Limb (tissue), 2 donors: ENCODE results near the gene CST7.

Experiments
- DNase-seq, 2 donors: peaks; one replicate each; pipeline ENCODE4 v3.0.0-alpha.2; 2016; ENCODE audit errors: extremely low spot score in 2 of 2

CST7 gene

DNA sequence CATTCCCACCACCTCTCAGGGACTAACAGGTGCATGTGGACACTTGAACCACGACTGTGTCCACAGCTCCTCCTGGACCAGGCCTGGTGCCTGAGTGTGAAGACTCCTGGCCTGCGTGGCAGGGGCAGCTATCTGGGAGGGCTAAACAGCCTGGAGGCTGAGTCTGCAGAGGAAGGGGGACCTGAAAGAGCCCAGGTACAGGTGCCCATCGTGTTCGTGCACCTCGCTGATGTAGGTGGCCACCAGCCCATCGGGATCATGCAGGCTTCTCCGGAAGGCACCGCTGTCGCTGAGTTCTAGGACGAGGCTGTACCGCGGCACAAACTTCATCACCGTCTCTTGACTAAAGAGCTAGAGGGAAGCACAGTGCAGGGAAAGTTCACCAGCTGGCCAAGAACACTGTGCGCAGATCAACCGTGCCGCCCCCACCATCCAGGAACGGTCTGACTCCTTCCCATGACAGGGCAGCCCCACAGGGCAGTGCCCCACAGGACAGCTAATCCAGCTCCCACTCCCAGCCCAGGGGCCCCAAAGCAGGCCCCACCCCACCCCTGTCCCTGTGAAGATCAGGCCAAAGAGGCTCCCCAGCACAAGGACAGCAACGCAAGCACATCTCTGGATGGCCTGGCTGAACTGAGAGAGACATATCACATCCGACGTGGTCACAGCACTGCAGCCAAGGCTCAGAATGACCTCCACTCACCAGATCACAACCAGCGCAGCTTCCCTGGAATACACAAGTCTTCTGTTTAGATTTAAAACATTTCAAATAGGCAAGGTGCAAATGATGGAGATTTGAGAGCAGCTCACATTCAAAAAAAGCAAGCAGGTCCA is 14.8 kb downstream of the CST7 start:
- DNase-seq, result no peak

DNA sequence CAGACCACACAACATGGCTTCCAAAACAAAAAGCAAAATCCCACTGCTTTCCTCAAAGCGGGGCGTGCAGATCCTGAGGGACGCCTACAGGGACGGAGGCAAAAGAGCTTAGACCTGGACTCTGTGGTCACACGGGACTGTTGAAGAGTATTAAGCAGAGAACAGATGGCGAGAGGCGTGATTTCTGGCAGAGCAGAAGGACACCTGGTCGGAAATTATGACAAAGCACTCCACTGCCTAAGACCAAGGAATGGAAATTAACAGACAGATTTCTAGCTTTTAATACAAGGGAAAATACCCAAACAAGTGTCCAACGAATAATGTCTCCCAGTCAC is 15.4 kb downstream of the CST7 start:
- DNase-seq, result peak in 1 of 2 donors; percentile 27

DNA sequence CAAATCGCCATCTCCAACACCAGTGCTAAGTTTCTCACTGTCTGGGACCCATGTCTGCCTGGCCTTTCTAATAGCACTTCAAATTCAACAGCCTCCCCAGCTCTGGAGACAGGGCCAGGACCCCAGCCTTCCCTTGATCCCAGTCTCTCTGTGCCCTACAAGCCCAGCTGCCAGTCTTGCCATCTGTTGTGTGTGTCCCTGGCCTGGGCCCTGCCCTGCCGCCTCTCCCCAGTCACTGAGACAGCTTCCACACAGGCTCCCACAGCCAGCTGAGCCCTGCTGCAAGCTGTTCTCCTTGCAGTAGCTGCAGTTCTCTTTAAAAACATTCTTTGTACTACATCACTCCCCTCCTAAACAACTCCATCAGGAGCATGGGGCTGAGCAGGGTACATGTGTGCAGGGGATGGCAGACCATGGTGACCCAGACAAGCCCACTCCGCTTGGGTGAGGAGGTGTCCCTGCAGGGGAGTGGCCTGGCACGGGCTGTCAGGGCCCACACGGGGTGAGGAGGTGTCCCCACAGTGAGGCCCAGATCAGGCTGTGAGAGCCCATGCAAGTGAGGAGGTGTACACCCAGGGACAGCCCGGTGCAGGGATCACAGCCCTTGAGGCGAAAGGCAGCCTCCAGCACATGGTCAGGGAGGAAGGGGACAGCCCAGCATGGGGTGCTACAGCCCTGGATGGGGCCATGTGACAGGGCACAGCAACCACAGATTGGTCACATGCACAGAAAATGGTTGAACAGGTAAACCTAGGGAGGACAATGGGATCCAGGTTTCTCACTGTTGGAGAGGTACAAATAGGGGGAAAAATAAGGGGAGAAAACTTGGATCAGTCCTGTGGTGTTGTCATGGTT is 16.2 kb downstream of the CST7 start:
- no peak for DNase-seq

DNA sequence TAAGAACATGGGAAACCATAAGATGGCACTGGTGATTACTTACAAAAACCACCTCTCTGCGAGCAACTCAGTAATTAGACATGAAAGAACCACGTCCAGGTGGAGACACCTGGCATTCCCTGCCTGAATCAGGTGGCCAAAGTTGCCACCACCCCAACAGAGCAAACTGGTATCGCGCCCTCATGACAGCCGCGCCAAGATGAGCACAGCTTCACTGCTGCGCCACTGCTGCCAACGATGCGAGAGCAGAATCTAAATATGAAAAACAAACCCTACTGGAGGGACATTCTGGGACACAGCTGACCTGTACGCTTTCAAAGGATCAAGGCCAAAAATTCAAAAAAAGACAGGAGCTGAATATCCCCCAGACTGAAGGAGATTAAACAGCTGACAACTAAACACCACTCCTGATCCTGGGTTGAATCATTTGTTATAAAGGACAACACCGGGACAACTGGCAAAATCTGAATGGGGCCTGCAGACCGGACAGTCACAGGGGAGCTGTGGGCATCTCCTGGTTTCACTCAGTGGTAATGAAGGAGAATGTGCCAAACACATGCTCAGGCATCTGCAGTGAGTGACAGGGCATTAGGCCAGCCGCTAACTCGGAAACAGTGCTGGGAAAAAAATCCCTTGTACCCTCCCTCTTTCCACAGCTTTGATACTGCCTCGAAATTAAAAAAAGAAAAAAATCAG is 17.4 kb downstream of the CST7 start:
- no peak for DNase-seq

DNA sequence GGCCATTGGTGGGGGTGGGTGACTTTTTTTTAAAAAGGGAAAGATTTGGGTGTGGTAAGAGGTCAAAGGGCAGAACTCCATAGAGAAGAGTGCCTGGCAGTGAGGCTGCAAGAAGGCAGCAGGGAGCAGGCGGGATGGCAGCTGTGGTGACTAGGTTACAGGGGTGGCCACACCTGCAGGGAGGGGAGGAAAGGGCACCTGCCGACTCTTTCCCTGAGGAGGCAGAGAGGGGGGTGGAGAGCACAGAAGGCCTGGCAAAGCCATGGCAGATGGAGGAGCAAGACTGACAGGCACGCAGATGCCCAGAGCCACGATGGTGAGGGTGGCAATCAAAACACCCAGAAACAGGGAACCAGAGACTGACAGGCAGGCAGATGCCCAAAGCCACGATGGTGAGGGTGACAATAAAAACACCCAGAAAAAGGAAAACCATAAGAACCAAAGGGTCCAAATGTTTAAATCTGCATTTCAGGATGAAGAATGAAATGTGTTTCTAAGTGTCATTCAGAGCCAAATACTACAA is 19.3 kb downstream of the CST7 start:
- no peak for DNase-seq

DNA sequence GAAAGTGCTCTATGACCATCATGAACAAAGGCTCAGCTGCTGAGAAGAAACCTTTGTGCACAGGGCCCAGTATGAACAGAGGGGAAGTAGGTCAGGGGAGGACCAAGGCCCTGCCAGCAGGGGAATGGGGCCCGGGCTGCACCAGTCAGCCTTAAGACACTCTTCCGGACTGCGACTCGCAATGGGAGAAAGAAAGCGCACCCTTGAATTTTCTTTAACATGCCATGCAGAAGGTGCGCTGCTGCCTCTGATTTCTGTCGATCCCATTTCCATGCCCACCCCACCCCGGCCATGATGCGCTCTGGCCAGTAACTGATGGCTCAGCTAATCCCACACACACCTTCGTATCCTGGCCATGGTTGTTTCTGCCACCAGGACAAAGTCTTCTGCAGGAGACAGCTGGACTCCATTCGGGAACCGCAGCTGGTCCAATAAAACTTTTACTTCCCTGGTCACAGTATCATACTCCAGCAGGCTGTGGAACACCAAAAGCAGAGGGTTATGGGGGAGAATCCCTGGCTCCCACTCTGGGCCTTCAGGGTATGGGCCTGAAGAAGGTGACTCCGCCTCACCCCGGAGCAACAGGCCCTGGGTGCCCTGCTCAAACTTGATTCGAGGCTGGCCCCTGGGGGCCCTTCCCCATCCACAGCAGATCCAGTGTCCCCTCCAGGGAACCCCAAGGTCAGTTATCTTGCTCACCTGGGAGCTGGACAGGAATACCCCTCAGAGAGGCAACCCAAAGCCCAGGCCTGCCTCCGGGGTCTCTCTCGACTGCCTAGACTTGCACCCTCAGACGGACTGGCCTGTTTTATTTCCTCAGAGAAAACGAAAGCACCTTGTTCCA is 20.3 kb downstream of the CST7 start:
- DNase-seq, result no peak

DNA sequence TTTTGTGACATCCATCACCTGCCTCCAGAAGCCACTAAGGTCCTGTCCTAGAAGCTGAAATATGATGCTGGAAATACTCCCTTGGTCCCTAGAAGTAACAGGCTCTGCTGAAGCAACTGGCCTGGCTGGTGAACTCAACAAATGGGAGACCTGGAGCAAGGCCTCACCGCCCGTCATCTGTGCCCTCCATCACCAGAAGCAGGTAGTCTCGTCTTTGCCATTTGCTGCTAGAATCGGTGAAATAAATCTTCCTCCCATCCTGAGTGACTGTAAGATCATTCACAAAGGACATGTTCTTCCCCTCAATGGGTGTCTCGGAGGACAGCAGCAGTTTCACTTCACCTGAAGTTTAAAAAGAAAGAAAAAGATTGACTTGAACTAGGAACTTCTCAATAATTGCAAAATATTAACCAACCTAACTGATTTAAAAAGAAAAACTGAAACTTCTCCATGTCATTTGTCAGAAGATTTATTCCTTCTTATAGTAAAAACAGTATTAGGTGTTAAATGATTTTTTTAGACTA is 21.0 kb downstream of the CST7 start:
- DNase-seq, result no peak

DNA sequence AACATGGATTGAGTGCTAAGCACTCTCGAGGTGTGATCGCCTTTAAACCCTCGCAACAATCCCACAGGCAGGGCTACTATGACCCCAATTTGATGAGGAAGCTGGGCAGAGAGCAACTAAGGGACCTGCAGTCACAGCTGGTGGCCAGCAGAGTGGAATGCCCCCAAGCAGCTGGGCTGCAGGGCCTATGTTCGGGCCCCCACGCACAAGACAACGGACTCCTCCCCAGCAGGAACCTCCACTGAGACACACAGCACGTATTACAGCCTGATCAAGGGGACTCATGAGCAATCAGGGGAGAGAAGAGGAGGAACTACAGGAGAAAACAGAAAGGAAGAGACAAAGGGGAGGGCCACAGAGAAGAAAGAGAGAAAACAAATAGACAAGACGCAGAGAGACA is 21.7 kb downstream of the CST7 start:
- peak in 1 of 2 donors; percentile 12 for DNase-seq

DNA sequence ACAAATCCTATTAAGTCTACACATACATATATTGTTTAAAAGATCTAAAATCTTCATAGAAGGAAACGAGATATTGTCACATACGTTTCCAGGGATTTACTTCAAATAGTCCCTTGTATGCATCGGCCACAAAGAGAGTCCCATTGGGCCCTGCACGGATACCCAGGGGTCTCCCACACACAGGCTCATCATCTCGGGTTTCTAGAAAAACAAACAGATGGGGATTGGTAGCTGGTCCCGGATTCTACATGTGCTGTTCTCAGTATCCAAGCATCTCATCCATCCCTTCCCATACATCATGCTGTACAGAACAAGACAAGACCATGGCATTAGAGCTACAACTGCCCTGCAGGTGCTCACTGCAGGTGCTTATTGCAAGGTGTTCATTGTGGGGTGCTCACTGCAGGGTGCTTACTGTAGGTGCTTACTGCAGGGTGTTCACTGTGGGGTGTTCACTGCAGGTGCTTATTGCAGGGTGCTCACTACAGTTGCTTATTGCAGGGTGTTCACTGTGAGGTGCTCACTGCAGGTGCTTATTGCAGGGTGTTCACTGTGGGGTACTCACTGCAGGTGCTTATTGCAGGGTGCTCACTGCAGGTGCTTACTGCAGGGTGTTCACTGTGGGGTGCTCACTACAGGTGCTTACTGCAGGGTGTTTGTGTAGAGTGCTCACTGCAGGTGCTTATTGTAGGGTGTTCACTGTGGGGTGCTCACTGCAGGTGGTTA is 22.5 kb downstream of the CST7 start:
- peak in 1 of 2 donors; percentile 10 for DNase-seq

DNA sequence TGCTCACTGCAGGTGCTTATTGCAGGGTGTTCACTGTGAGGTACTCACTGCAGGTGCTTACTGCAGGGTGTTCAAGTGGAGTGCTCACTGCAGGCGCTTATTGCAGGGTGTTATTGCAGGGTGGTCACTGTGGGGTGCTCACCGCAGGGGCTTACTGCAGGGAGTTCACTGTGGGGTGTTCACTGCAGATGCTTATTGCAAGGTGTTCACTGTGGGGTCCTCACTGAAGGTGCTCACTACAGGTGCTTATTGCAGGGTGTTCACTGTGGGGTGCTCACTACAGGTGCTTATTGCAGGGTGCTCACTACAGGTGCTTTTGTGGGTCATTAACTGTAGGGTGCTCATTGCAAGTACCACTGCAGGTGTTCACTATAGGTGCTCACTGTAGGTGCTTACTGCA is 23.3 kb downstream of the CST7 start:
- peak in 1 of 2 donors; percentile 9 for DNase-seq

DNA sequence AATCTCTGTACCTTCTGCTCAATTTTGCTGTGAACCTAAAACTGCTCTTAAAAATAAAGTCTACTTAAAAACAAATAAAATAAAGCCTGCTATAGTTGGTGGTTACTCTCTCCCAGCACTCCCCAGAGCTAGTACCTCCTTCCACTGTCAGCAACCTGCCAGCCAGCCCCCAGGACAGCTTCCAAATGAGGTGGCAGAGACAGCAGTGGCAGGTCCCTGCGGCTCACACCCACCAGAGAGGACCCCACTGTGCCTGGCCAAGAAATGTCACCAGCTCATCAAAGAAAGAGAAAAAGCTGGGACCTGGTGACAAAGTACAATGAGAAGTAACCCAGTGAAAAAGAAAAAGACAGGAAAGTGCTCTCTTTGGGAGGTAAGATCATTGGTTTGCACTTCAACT is 28.3 kb downstream of the CST7 start:
- DNase-seq, result peak in 1 of 2 donors; percentile 10

DNA sequence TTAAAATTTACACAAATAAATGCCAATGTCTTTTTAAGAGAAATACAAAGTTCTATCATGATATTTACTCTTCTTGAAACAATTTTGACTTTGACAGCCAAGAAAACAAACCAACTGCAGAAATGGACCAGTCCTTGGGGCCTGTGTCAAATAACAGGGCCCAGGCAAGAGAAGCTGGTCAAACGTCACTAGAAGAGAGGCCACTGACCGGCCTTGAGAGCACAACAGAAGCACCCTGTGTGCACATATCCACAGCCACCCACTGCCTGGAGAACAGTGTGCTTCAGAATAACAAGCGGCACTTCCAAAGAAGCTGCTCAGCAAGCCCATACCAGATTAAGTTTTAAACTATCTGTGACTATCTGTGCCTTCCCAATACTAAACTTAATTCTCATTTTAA is 28.7 kb downstream of the CST7 start:
- DNase-seq, result peak in 1 of 2 donors; percentile 1

DNA sequence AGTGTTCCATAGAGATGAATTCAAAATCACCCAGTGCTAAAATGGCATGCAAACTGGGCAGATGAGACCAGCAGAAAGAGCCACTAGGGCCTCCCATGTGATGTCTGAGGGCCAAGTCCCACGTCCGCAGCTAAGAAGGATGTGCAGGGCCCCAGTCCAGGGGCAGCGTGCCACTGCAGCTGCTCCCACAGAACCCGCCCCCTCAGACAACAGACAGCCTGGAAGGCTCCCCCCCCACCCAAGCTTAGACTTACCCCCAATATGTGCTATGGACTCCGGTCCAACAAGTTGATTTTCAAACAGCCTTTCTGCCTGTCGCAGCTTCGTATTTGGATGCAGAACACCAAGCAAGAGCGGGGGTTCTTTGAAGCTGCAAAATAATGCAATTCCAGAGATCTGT is 29.4 kb downstream of the CST7 start:
- peak in 1 of 2 donors; percentile 23 for DNase-seq

DNA sequence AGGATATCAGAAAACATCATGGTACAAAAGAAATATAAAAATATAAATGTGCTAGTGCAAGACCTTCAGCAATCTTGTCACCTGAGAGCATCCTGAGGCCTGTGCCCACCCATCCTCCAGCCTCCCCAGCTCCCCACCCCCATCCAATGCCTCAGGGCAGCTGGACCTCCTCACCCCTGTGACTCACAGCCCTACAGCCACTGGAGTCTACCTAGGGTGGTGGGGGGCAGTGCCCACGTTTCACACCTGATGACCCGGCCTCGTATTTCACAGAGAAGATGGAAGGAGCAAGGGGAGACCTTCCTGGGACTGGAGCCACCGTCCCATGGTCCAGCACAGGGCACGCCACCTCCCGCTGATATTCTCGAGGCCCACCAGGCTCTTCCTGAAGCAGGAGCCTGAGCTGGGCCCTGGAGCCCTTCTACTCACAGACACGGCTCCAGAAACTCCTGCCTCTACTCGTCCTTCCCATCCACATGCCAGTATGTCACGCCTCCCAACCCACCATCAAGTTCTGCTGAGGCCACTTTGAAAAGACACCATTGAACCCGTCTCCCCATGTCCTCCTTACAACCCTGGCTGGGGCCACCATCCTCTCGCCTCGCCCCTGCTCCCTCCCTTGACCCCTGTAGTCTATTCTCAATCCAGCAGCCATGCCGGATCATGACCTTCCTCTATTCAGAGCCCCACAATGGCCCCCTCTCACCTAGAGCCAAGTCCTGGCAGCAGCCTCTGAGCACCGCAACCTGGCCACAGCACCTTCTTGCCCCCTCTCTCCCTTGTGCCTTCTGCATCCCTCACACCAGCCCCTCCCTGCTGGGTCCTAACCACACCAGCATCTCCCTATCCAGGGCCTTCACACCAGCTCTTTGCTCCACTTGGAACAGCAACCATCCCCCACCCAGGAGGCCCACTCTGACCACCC is 30.2 kb downstream of the CST7 start:
- DNase-seq, result peak in 1 of 2 donors; percentile 12

DNA sequence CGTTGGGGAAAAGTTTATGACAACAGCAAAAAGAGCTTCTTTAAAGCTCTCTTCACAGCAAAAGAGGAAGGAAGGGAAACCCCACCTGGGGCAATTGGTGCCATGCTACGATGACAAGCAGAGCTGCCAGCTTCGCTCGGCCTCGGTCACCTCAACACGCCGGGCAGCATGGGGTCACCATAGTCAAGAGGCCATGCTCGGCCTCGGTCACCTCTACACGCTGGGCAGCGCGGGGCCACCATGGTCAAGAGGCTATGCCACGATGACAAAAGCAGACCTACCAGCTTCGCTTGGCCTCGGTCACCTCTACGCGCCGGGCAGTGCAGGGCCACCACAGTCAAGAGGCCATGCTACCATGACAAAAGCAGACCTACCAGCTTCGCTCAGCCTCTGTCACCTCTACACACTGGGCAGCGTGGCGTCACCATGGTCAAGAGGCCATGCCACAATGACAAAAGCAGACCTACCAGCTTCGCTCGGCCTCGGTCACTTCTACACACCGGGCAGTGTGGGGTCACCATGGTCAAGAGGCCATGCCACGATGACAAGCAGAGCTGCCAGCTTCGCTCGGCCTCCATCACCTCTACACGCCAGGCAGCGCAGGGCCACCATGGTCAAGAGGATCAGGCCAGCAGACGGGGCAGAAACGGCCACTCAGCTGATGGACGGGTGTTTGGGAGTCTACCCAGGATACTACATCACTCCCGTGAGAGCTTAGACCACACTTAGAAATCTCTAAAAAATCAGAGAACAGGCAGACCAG is 31.4 kb downstream of the CST7 start:
- DNase-seq, result peak in 1 of 2 donors; percentile 21

DNA sequence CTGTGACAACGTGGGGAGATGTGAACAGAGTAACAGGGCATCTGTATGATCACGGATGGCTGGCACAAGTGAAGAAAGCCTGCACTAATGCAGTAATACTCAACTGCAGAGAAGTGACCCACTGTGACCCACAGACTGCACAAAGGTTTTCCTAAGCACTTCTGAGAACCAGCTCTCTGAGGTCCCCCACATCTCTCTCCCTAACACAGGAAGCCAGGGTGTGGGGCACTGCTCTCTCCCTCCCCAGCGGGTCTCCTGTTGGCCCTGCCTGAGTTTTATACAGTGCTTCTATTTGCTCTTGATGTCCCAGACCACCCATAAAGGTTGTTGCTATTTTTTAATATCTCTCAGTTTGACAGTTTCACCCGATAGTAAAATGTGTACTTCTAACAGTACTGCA is 32.2 kb downstream of the CST7 start:
- peak in 1 of 2 donors; percentile 1 for DNase-seq

DNA sequence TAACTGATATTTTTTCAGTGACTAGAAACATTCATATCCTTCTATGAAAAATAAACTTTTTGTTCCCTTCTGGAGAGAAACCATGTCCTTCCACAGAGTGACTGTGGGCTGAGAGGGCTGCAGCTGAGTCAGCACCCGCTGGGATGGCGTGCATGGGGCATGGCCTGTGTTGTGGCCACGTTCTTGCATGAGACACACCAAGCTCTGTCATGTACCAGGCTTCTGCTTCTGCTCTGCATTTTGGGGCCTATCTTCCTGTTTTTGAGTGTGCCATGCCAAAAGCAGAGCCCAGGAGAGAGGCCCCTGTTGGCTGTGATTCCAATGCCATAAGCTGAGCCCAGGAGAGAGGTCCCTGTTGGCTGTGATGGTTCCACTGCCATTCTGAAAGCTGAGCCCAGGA is 32.7 kb downstream of the CST7 start:
- peak in 1 of 2 donors; percentile 12 for DNase-seq

DNA sequence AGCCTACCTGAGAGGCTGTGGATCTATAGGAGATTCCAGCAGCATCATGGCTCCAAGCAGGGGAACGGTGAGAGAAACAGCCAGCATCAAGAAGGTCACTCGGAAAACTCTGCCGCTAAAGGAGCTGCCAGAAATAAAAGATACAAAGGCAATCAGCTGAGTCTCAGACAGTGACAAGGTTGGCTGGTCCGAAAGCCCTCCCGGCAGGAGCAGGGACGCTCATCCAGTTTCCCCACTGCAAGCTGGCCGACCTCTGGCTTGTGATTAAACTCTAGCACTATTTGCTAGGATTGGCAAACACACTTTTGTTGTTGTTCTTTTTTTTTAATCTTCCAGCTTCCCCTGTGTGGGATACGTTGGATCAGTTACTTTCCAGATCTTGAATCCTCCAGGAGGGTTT is 34.8 kb downstream of the CST7 start:
- peak in 1 of 2 donors; percentile 4 for DNase-seq
